Stomach (tissue), 9 donors: ENCODE data around the gene NCEH1. TPM values are rescaled to one million over a fixed set of nuclear protein-coding genes. Genes with fewer than 3 reads are reported as not detected.

Source experiments
- DNase-seq, 2 donors: peaks; one replicate each; pipeline versions ENCODE4 v3.0.0 to v3.0.0-alpha.2; 2013 to 2019
- H3K27ac ChIP-seq, 5 donors: fragments of 200-600 bp in 4 of 5; sonication (generic) in 4 of 5; one replicate each; pipeline ENCODE4 v1.5.1; 2013 to 2019; ENCODE audit warnings: mild to moderate bottlenecking in 1 of 5, moderate library complexity in 1 of 5
- H3K27me3 ChIP-seq, 3 donors: fragments of 200-600 bp; sonication (generic); one replicate each; pipeline ENCODE4 v1.5.1; 2017 to 2019; ENCODE audit warnings: mixed run types in 1 of 3
- H3K36me3 ChIP-seq, 4 donors: fragments of 200-600 bp; sonication (generic); 1 replicate in 3 of 4; 2 replicates in 1 of 4; pipeline ENCODE4 v1.5.1; 2016 to 2019
- H3K4me1 ChIP-seq, 4 donors: fragments of 200-600 bp; sonication (generic); one replicate each; pipeline ENCODE4 v1.5.1; 2016 to 2019
- H3K4me3 ChIP-seq, 4 donors: fragments of 200-600 bp; sonication (generic) in 3 of 4; one replicate each; pipeline ENCODE4 v1.5.1; 2016 to 2019; ENCODE audit warnings: mild to moderate bottlenecking in 1 of 4
- H3K9me3 ChIP-seq, 4 donors: fragments of 200-600 bp; sonication (generic); one replicate each; pipeline ENCODE4 v1.5.1; 2016 to 2019
- EP300 ChIP-seq: sonication (generic); formaldehyde crosslinking; IDR thresholded peaks from one replicate; pipeline ENCODE4 v1.6.1; 2017; ENCODE audit warnings: antibody characterized with exemption
- POLR2A ChIP-seq, 4 donors: fragments of 450-650 bp; IDR thresholded peaks; one replicate each; pipeline ENCODE4 v1.6.1; 2016; ENCODE audit warnings: antibody characterized with exemption in 4 of 4, control low read depth in 2 of 4, mild to moderate bottlenecking in 1 of 4, moderate library complexity in 1 of 4
- POLR2AphosphoS5 ChIP-seq, 3 donors: sonication (generic); formaldehyde crosslinking; IDR thresholded peaks; one replicate each; pipeline ENCODE4 v1.6.1; 2016; ENCODE audit warnings: antibody characterized with exemption in 3 of 3
- WGBS, 5 donors: extraction: QIAGEN DNeasy Blood & Tissue Kit in 3 of 5; methylation state at CpG; one replicate each; pipeline versions ENCODE4 v1.1.5 to v1.1.7; 2013 to 2018; 5-methylcytosine and 5-hydroxymethylcytosine counted together
- intact Hi-C: fragments of 100-400 bp; cut with DNase I; formaldehyde crosslinking; loops from one replicate; pipeline ENCODE4 v1.15.1; 2023; ENCODE audit warnings: low total_unique reads
- polyA plus RNA-seq, 3 donors: library from polyadenylated mRNA; stranded (reverse); fragments of 200-250 nt; gene quantifications; one replicate each; pipeline ENCODE4 v1.2.3, GENCODE V29; 2013
- total RNA-seq, 5 donors: library from RNA; depleted of rRNA; stranded (reverse); fragments of >200 nt; gene quantifications; one replicate each; pipeline versions ENCODE4 v1.1.0 to v1.2.3, GENCODE V29; 2014 to 2016
- TF ChIP-seq, protein P1 (sequence below), 7 experiments: fragments of 450-650 bp in 4 of 7; fragments of 200-600 bp in 3 of 7; sonication (generic) in 3 of 7; IDR thresholded peaks; one replicate each; pipeline ENCODE4 v1.5.1; 2016 to 2019; ENCODE audit warnings: antibody characterized with exemption in 7 of 7, control low read depth in 2 of 7, mild to moderate bottlenecking in 1 of 7
- donor health status: healthy with polysubstance abuse.
- donor health status: Bipolar disorder and iron deficiency.
- donor health status: healthy.

Gene NCEH1
- total and polyA plus RNA-seq, 8 donors, result 1.2 to 19.9 (median 7.0) TPM

DNA sequence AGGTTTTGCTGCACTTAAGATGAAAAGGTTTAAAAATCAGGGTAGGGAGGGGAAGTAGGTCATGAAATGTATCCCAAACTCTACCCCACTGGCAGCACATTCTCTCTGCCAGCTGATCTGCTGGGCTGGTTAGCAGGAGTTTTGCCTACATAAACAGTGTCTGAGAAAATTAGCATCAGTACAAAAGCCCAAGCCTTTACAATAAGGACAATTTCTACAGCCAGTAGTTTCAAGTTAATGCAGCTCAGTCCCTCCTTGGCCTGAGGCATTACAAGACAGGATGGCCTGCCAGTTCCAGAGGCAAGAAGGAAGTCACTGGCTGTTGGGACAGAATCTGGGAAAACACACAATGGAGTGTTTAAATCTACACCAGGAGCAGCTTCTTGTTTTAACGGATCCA lies 32.8 kb downstream of the NCEH1 start:
- peak overlapping the region in 4 of 5 donors; percentile 6 to 39 (median 18) for H3K27ac ChIP-seq
- 17 to 47% (median 31%) methylated on average over 1 of the region's 1 CpG for WGBS, 5 donors

GRCh38 chr3:172676196-172676922 lies 34.5 kb downstream of the NCEH1 start:
- Histone ChIP-seq H3K9me3 (no peaks in the 10 kb centered on the region), H3K27ac (peak overlapping the region in 2 of 5 donors; percentile 8 to 21), H3K4me1 (peaks cover 9 to 47% (median 25%) of the 10 kb centered on the region in 4 donors), H3K27me3 (no peaks in the 10 kb centered on the region), H3K4me3 (no peak overlapping the region), H3K36me3 (no peaks in the 10 kb centered on the region)
- DNase-seq, result no peak
- intact Hi-C loops, result no loop called here
- WGBS, 5 donors, result 83 to 90% (median 87%) methylated on average over 21 of the region's 21 CpGs
- no peak for TF ChIP-seq POLR2A (IDR thresholded peaks at IDR 0.05)
- no peak for TF ChIP-seq POLR2AphosphoS5 (IDR thresholded peaks at IDR 0.05)
- TF ChIP-seq EP300, result no peak
- TF ChIP-seq, protein P1, sequence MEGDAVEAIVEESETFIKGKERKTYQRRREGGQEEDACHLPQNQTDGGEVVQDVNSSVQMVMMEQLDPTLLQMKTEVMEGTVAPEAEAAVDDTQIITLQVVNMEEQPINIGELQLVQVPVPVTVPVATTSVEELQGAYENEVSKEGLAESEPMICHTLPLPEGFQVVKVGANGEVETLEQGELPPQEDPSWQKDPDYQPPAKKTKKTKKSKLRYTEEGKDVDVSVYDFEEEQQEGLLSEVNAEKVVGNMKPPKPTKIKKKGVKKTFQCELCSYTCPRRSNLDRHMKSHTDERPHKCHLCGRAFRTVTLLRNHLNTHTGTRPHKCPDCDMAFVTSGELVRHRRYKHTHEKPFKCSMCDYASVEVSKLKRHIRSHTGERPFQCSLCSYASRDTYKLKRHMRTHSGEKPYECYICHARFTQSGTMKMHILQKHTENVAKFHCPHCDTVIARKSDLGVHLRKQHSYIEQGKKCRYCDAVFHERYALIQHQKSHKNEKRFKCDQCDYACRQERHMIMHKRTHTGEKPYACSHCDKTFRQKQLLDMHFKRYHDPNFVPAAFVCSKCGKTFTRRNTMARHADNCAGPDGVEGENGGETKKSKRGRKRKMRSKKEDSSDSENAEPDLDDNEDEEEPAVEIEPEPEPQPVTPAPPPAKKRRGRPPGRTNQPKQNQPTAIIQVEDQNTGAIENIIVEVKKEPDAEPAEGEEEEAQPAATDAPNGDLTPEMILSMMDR (IDR thresholded peaks at IDR 0.05), result no peak

More for the DNA sequence above, 32.8 kb downstream of the NCEH1 start:
- no peak for DNase-seq
- H3K36me3 ChIP-seq, result no peaks in the 10 kb centered on the region
- intact Hi-C loops, result no loop called here
- H3K4me3 ChIP-seq, result no peak overlapping the region
- H3K9me3 ChIP-seq, result no peaks in the 10 kb centered on the region
- no peak for TF ChIP-seq EP300
- no peak for TF ChIP-seq POLR2A (IDR thresholded peaks at IDR 0.05)
- TF ChIP-seq, protein P1 (IDR thresholded peaks at IDR 0.05), result no peak
- TF ChIP-seq POLR2AphosphoS5 (IDR thresholded peaks at IDR 0.05), result no peak
- H3K27me3 ChIP-seq, result no peaks in the 10 kb centered on the region
- H3K4me1 ChIP-seq, result peaks cover 9 to 43% (median 24%) of the 10 kb centered on the region in 4 donors

GRCh38 chr3:172675441-172676193 lies 35.2 kb downstream of the NCEH1 start:
- peak in 1 of 2 donors; percentile 62 for DNase-seq
- intact Hi-C loops, result no loop called here
- H3K27ac ChIP-seq, result no peak overlapping the region

DNA sequence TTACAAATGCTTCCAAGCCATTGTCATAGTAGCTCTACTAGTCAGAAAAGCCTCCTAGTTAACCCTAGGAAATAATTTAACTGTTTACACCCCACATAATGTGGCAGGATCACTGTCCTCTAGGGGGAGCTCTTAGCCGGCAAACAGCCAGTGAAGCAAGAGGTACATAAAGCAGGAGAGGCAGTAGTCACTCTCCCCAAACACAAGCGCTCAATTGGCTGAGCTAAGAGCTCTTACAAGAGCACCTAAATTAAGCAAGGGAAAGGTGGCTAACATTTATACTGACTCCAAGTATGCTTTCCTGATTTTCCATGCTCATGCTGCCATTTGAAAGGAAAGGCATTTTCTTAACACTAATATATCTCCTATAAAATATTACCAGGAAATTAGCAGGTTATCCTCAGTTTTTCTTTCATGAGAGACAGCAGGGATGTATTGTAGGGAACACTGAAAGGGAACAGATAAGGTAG lies 37.6 kb downstream of the NCEH1 start:
- H3K4me1 ChIP-seq, result peaks cover 9 to 36% (median 21%) of the 10 kb centered on the region in 4 donors
- H3K36me3 ChIP-seq, result no peaks in the 10 kb centered on the region
- intact Hi-C loops, result no loop called here
- no peak overlapping the region for H3K27ac ChIP-seq
- peak; percentile 73 to 77 for DNase-seq
- no peaks in the 10 kb centered on the region for H3K9me3 ChIP-seq
- no peaks in the 10 kb centered on the region for H3K27me3 ChIP-seq
- WGBS, 5 donors, result 15 to 37% (median 20%) methylated on average over 2 of the region's 2 CpGs
- no peak overlapping the region for H3K4me3 ChIP-seq
- TF ChIP-seq, protein P1 (IDR thresholded peaks at IDR 0.05), result peak in 5 of 7 experiments; percentile 25 to 65 (median 52)
- no peak for TF ChIP-seq POLR2A (IDR thresholded peaks at IDR 0.05)
- TF ChIP-seq EP300, result no peak

More at GRCh38 chr3:172675441-172676193, 35.2 kb downstream of the NCEH1 start:
- Histone ChIP-seq H3K4me3 (no peak overlapping the region), H3K36me3 (no peaks in the 10 kb centered on the region), H3K9me3 (no peaks in the 10 kb centered on the region), H3K27me3 (no peaks in the 10 kb centered on the region), H3K4me1 (peaks cover 9 to 47% (median 25%) of the 10 kb centered on the region in 4 donors)
- WGBS, 5 donors, result 45 to 56% (median 54%) methylated on average over 7 of the region's 7 CpGs
- no peak for TF ChIP-seq POLR2AphosphoS5 (IDR thresholded peaks at IDR 0.05)
- TF ChIP-seq, protein P1 (IDR thresholded peaks at IDR 0.05), result peak in 5 of 7 experiments; percentile 60 to 80 (median 69)
